A673 (cell line): ENCODE results near the gene TAAR9. TPM values are rescaled to one million over a fixed set of nuclear protein-coding genes. Genes with fewer than 3 reads are reported as not detected.
A peak's percentile ranks its signal among the peaks of the same experiment; 100 is the strongest.

Experiments
- BruUV-seq: library from RNA; stranded (reverse); fragments of 400-500 nt; replicated peaks from 2 replicates; lab custom pipeline; 2021; lab: Mats Ljungman, UMichigan
- CTCF ChIA-PET: fragments of 300-600 bp; sonication (Branson Sonifier 250); formaldehyde crosslinking; loops from one replicate; lab custom pipeline; 2022; ENCODE audit warnings: antibody characterized with exemption; lab: Charles Lee
- POLR2A ChIA-PET: fragments of 300-600 bp; sonication (Branson Sonifier 250); formaldehyde crosslinking; loops from one replicate; lab custom pipeline; 2022; ENCODE audit warnings: antibody characterized with exemption; ENCODE audit not compliant: low non-redundant PET; lab: Charles Lee
- DNase-seq: peaks from one replicate; pipeline ENCODE4 v3.0.0-alpha.2; 2015; ENCODE audit warnings: low spot score
- H3K27ac ChIP-seq: fragments of 200-600 bp; sonication (generic); 2 replicates; pipeline ENCODE4 v1.5.1; 2016; ENCODE audit warnings: mixed run types, low read depth, mild to moderate bottlenecking, mixed read lengths, antibody characterized with exemption, low read length; ENCODE audit not compliant: poor library complexity, severe bottlenecking
- H3K27me3 ChIP-seq: fragments of 200-600 bp; sonication (generic); replicated peaks from 2 replicates; pipeline ENCODE4 v1.6.1; 2017; ENCODE audit warnings: mixed run types, low read depth, mild to moderate bottlenecking, mixed read lengths, antibody characterized with exemption, low read length; ENCODE audit not compliant: insufficient read depth, poor library complexity
- H3K36me3 ChIP-seq: fragments of 200-600 bp; sonication (generic); 2 replicates; pipeline ENCODE4 v1.6.1; 2016; ENCODE audit warnings: mixed run types, mild to moderate bottlenecking, mixed read lengths, antibody characterized with exemption, low read length; ENCODE audit not compliant: insufficient read depth, poor library complexity, severe bottlenecking
- H3K4me1 ChIP-seq: fragments of 200-600 bp; sonication (generic); 2 replicates; pipeline ENCODE4 v1.6.1; 2017; ENCODE audit warnings: mixed run types, mild to moderate bottlenecking, mixed read lengths, antibody characterized with exemption, low read length; ENCODE audit not compliant: insufficient read depth, poor library complexity, severe bottlenecking
- H3K4me3 ChIP-seq: fragments of 200-600 bp; sonication (generic); 2 replicates; pipeline ENCODE4 v1.5.1; 2016; ENCODE audit warnings: low read depth, mixed run types, mild to moderate bottlenecking, mixed read lengths, low read length; ENCODE audit not compliant: poor library complexity, severe bottlenecking
- H3K9me3 ChIP-seq: fragments of 200-600 bp; sonication (generic); 2 replicates; pipeline ENCODE4 v1.6.1; 2016; ENCODE audit warnings: mixed run types, low read depth, mild to moderate bottlenecking, mixed read lengths, antibody characterized with exemption, low read length; ENCODE audit not compliant: poor library complexity, severe bottlenecking
- EZH2 ChIP-seq: fragments of 200-600 bp; sonication (generic); IDR thresholded peaks from 2 replicates; pipeline ENCODE4 v1.6.1; 2017; ENCODE audit warnings: borderline replicate concordance, low read depth, mild to moderate bottlenecking, mixed read lengths, antibody characterized with exemption, low read length; ENCODE audit not compliant: poor library complexity, severe bottlenecking
- intact Hi-C: fragments of 100-400 bp; cut with micrococcal nuclease; formaldehyde crosslinking; loops from one replicate; pipeline ENCODE4 v1.10.0; 2022; ENCODE audit not compliant: unreplicated experiment
- total RNA-seq: library from RNA; stranded (reverse); gene quantifications from 2 replicates; pipeline ENCODE4 v1.2.3, GENCODE V29; 2021
- TF ChIP-seq, protein P1 (sequence below): fragments of 300-800, 200-600 bp; sonication (generic); conservative IDR thresholded peaks from 2 replicates; pipeline ENCODE4 v1.5.1; 2017; ENCODE audit warnings: low read depth, mild to moderate bottlenecking, antibody characterized with exemption, low read length, moderate library complexity, mixed read lengths

Gene TAAR9
- total RNA-seq, 1 experiment from 2014 or later, result not detected

DNA sequence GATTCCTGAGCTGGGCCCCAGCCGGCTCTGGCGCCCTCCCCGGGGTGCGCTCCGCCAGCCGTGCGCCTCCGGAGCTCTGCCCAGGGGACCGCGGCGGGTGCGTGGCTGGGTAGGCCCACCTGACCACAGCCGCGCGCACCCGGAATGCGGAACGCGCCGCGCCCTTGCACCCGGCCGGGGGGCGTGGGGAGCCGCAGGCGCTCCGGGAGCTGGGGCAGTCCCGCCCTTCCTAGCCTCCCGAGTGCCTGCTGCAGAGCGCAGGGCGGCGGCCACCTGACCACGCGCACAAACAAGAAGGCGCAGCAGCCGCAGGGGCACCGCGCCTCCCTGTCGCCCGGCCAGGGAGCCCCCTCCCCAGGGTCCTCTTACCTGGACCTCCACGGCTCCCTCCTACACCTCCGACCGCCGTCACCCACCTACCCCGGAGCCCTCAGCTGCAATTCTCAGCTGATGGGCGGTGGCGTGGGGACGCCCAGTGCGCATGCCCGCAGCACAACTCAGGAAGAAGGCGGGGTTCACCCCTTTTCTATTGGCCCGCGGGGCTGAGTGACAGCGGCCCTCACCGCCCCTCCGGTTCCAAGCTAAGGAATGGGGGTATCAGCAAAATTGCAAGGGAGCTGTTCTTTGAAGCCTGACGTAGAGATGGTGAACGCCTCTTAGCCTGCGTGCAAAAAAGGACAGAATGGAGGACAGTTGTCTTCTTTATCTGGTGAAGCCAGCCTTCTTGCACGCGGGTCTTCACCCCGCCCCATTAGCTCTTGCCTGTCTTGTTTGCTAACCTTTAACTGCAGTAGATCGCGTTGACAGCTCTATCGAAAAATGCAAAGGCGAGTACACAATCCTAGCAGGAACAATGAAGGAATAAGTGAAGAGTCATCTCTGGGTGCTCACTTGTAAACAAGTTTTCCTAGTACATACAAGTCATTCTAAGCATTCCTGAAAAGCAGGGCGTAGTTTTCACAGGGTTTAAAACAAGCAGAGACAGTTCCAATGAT is 25.1 kb upstream of the TAAR9 start, which contains the start of gene STX7:
Gene STX7, minus strand, starts transcription at position 479 of the 995 bp plus-strand sequence. CDS start 9,586 bp downstream, outside the sequence.
- ChIA-PET CTCF (interaction anchor here (0.6 to 0.7 kb wide), 3 partner anchors 17 to 232 kb away, joined by 3 to 7 read pairs (median 4); no protein-coding TSS in a partner anchor), POLR2A (no interaction called here)
- intact Hi-C loops, result no loop called here
- no TSS peak for BruUV-seq
- Histone ChIP-seq H3K4me3 (peak within 1 kb of the TSS; percentile 83), H3K9me3 (no peaks in the 10 kb centered on the region), H3K27ac (peak within 1 kb of the TSS; percentile 35), H3K27me3 (peaks cover 31% of the 10 kb centered on the region), H3K4me1 (peaks cover 6% of the 10 kb centered on the region), H3K36me3 (no peaks in the 10 kb centered on the region)
- peak; percentile 94 for DNase-seq
- TF ChIP-seq EZH2, result no peak
- TF ChIP-seq, protein P1, sequence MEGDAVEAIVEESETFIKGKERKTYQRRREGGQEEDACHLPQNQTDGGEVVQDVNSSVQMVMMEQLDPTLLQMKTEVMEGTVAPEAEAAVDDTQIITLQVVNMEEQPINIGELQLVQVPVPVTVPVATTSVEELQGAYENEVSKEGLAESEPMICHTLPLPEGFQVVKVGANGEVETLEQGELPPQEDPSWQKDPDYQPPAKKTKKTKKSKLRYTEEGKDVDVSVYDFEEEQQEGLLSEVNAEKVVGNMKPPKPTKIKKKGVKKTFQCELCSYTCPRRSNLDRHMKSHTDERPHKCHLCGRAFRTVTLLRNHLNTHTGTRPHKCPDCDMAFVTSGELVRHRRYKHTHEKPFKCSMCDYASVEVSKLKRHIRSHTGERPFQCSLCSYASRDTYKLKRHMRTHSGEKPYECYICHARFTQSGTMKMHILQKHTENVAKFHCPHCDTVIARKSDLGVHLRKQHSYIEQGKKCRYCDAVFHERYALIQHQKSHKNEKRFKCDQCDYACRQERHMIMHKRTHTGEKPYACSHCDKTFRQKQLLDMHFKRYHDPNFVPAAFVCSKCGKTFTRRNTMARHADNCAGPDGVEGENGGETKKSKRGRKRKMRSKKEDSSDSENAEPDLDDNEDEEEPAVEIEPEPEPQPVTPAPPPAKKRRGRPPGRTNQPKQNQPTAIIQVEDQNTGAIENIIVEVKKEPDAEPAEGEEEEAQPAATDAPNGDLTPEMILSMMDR, result no peak

DNA sequence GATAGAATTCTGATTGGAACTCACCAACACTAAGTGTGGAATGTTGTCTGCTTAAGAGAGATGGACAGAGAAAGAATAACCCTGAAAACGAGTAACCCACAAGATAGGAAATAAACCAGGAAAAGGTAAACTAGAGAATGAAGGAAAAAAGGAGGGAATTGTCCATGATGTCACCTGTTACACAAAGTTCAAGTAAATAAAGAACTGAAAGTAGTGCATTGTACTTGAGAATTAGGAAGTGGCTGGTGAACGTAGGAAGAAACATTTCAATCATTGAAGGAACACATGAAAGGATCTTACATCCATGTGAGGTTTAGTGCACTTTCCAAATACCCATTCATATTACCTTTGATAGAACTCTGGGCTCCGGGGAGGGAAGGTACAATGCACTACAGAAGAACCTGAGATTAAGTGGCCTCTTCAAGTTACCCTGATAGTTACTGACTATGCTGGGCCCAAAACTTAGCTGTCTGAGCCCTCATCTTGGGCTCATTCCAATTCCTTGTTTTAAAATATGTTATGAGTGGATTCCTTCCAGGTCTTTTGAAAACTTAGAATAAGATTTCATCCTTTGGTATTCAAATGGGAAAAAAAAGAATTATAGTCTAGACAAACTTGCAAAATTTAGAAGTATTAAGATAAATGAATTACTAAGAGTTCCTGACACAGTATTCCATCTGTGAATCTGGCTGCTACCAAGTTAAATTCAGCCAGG is 24.1 kb upstream of the TAAR9 start:
- intact Hi-C loops, result no loop called here
- Histone ChIP-seq H3K4me1 (peaks cover 6% of the 10 kb centered on the region), H3K4me3 (peak overlapping the region; percentile 83), H3K9me3 (no peaks in the 10 kb centered on the region), H3K27me3 (peaks cover 35% of the 10 kb centered on the region), H3K27ac (no peak overlapping the region), H3K36me3 (no peaks in the 10 kb centered on the region)
- POLR2A ChIA-PET, result no interaction called here
- CTCF ChIA-PET, result no interaction called here
- no TSS peak for BruUV-seq
- no peak for DNase-seq
- no peak for TF ChIP-seq EZH2
- TF ChIP-seq, protein P1, result no peak

DNA sequence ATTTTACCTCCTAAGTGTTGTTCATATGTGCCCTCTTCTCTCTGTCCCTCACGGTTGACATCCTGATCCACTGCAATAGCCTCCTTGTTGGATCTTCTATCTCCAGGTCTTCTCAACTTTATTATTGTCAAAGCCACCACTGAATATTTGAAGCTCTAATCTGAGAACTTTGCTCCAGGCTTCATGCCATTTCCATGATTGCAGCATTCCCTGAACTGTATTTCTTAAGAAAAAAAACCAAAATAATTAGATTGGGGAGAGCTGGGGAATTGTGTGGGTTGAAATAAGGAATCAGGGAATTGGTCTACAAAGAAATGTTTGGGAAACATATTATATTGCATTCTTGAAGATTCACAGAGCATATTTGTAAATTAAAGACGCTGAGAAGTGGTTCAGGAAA is 22.7 kb upstream of the TAAR9 start:
- intact Hi-C loops, result no loop called here
- no peak for DNase-seq
- BruUV-seq, result no TSS peak
- ChIA-PET POLR2A (no interaction called here), CTCF (no interaction called here)
- no peaks in the 10 kb centered on the region for H3K36me3 ChIP-seq
- peaks cover 6% of the 10 kb centered on the region for H3K4me1 ChIP-seq
- peaks cover 44% of the 10 kb centered on the region for H3K27me3 ChIP-seq
- no peak overlapping the region for H3K27ac ChIP-seq
- no peaks in the 10 kb centered on the region for H3K9me3 ChIP-seq
- no peak for TF ChIP-seq EZH2
- TF ChIP-seq, protein P1, result no peak
- H3K4me3 ChIP-seq, result no peak overlapping the region
